ENCODE measurements around the gene SPEM2. TPM values are rescaled to one million over a fixed set of nuclear protein-coding genes. Genes with fewer than 3 reads are reported as not detected.

Gene SPEM2
- total and polyA plus RNA-seq, 2 of the 4 experiments (the other 2 are of a cell fraction) = not detected

DNA sequence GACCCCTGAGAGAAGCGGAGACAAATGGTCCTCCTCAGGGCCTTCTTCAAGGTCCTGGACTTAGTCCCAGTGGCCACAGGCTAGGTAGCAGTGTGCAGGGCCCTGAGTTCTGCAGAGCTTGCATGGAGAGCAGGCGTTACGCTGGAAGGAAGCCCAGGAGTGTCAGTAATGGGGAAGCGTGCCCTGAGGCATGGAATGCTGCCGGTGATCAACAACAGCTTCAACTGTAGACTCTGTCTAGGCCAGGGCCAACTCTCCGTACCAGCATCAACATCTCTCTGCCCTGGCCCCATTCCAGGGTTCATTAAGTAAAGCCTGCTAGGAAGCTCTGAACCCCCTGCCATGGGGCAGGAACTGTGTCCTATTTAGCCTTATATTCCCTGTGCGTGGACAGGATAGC is 45.1 kb upstream of the SPEM2 start:
- Histone ChIP-seq H3K9me3 (ENCODE audit: control insufficient read depth, insufficient read depth, low read length) (peaks cover 8% of the 10 kb centered on the region; the same call in 1 of the 2 replicates), H3K4me2 (ENCODE audit: low read depth, low read length) (peak overlapping the region; percentile 3), H3K36me3 (ENCODE audit: control insufficient read depth, insufficient read depth, low read length) (no peaks in the 10 kb centered on the region), H2BK15ac (ENCODE audit: low read depth, low read length) (no peak overlapping the region), H2AK9ac (replicated peaks; ENCODE audit: low read depth, low read length, poor library complexity) (no peak overlapping the region), H2AK5ac (ENCODE audit: low read depth, low read length) (no peak overlapping the region), H2BK5ac (ENCODE audit: low read depth, low read length, poor library complexity, severe bottlenecking) (no peak overlapping the region), H2BK120ac (ENCODE audit: low read depth, low read length) (no peak overlapping the region), H2AFZ (replicated peaks; ENCODE audit: low read length, poor library complexity) (peak overlapping the region; percentile 84), H3K4ac (ENCODE audit: low read depth, low read length) (no peak overlapping the region), H3K23ac (ENCODE audit: low read depth, low read length) (no peak overlapping the region), H4K5ac (ENCODE audit: low read depth, low read length) (no peak overlapping the region), H3K9ac (ENCODE audit: low read depth, low read length) (no peak overlapping the region), H2BK20ac (ENCODE audit: low read depth, low read length) (no peak overlapping the region), H3K14ac (replicated peaks; ENCODE audit: low read depth, low read length) (no peak overlapping the region), H3K9me1 (ENCODE audit: insufficient read depth, low read length) (peaks cover 2% of the 10 kb centered on the region; the same call in 1 of the 2 replicates), H3K27me3 (ENCODE audit: control insufficient read depth, insufficient read depth, low read length) (peaks cover 26% of the 10 kb centered on the region), H3K4me3 (ENCODE audit: insufficient read depth, low read depth, low read length) (no peak overlapping the region), H3K27ac (ENCODE audit: insufficient read depth, low read length) (no peak overlapping the region), H4K20me1 (ENCODE audit: insufficient read depth, low read length) (no peaks in the 10 kb centered on the region), H3K4me1 (ENCODE audit: control insufficient read depth, insufficient read depth, low read length) (peaks cover 7% of the 10 kb centered on the region; the same call in 1 of the 2 replicates), H3K79me1 (ENCODE audit: low read depth in 1 of 2, low read length in 2 of 2) (no peaks in the 10 kb centered on the region), H3K18ac (ENCODE audit: low read depth, low read length) (no peak overlapping the region), H4K8ac (ENCODE audit: low read depth in 2 of 2, low read length in 2 of 2) (no peak overlapping the region), H4K91ac (ENCODE audit: insufficient read depth, low read depth, low read length) (no peak overlapping the region), H3K56ac (ENCODE audit: extremely low read depth, insufficient read depth, low read length) (no peak overlapping the region)
- dilution Hi-C loops (cut with HindIII; ENCODE audit: low sequenced_read_pairs, unreplicated experiment) (no loop called here), in situ Hi-C loops (cut with MboI; ENCODE audit: low sequenced_read_pairs) (no loop called here), intact Hi-C loops (cut with micrococcal nuclease) (no loop called here)
- DNase-seq (peak; percentile 47), ATAC-seq (ENCODE audit: low read depth) (peak; percentile 44)
- ChIA-PET CTCF (no interaction called here), POLR2A (ENCODE audit: unreplicated experiment) (interaction anchor here (0.6 kb wide), 1 partner anchor 13 kb away, joined by 4 read pairs; no protein-coding TSS in a partner anchor)
- 19% methylated on average over 3 of the region's 7 CpGs; no CpG with 5 or more reads in 1 of the 2 experiments for WGBS, 2 experiments (ENCODE audit: extremely low coverage in 2 of 2, insufficient read length in 1 of 2)
- TF ChIP-seq MXI1 (IDR thresholded peaks at IDR 0.05; ENCODE audit: borderline replicate concordance, low read depth, low read length) = no peak
- TF ChIP-seq POLR2A (IDR thresholded peaks at IDR 0.05; ENCODE audit: low read depth, low read length) = 0 out of 2 replicates have a peak, but pooled peaks have one; percentile 5
- BruUV-seq (replicated peaks) = no TSS peak
